Mammary epithelial cell (primary cell): Measurements from ENCODE around the gene SNX24.

Experiments
- CTCF ChIP-seq, 2 donors: IDR thresholded peaks in 1 of 2; conservative IDR thresholded peaks in 1 of 2; 2 replicates each; pipeline ENCODE4 v1.5.1; 2011 to 2012; ENCODE audit warnings: inconsistent platforms in 2 of 2, low read length in 2 of 2, mild to moderate bottlenecking in 2 of 2, control low read depth in 1 of 2, low read depth in 1 of 2; ENCODE audit not compliant: insufficient read depth in 1 of 2; ENCODE audit errors: extremely low read depth in 1 of 2
- EZH2 ChIP-seq: IDR thresholded peaks from 2 replicates; pipeline ENCODE4 v1.6.1; 2012; ENCODE audit warnings: low read length, inconsistent platforms, borderline replicate concordance

GRCh38 chr5:122816756-122817155 is 28.7 kb upstream of the SNX24 start:
- TF ChIP-seq CTCF (conservative IDR thresholded peaks at IDR 0.05 in 1 of 2, IDR thresholded peaks at IDR 0.05 in 1 of 2; ENCODE audit: extremely low read depth in 1 of 2, insufficient read depth in 1 of 2, low read depth in 1 of 2, low read length in 2 of 2) (no peak), EZH2 (no peak)
